Cardiac atrium fibroblast (primary cell): ENCODE measurements around the gene HINT1. TPM values are rescaled to one million over a fixed set of nuclear protein-coding genes. Genes with fewer than 3 reads are reported as not detected.

Source experiments
- total RNA-seq: library from RNA; depleted of rRNA; stranded (reverse); fragments of >200 nt; gene quantifications from 2 replicates; pipeline ENCODE4 v1.2.3, GENCODE V29; 2015

HINT1 gene
- total RNA-seq = 157 and 207 TPM in 2 replicates

DNA sequence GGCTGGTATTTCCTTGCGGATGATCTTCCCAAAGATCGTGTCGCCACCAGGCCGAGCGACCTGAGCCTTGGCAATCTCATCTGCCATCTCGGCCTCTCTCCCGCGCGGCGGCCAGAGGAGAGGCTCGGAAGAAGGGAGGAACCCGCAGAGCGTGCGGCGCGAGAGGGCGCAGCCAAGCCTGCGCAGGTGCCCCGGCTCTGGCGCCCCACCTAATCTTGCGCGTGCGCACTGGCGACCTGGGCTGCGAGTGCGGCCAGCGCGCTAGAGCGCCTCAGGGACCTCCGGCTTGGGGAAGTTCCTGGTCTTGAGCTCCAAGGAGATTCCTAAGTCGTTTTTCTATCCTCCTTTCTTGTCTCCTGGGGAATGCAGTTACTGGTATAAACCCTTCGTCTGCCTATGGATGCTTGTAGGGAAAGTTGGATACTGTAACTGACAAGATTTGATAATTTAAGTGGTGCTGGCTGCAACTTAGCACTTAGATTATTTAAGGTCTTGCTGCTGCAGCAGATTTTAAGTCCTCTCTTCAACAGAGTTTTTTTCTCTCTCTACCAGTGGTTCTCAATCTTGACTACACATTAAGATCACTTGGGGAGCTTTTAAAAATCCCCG is at the start of gene HINT1:
Gene HINT1 (minus strand): TSS at position 138 of the 609 bp plus-strand sequence. CDS start 51 bp downstream, at position 87.

DNA sequence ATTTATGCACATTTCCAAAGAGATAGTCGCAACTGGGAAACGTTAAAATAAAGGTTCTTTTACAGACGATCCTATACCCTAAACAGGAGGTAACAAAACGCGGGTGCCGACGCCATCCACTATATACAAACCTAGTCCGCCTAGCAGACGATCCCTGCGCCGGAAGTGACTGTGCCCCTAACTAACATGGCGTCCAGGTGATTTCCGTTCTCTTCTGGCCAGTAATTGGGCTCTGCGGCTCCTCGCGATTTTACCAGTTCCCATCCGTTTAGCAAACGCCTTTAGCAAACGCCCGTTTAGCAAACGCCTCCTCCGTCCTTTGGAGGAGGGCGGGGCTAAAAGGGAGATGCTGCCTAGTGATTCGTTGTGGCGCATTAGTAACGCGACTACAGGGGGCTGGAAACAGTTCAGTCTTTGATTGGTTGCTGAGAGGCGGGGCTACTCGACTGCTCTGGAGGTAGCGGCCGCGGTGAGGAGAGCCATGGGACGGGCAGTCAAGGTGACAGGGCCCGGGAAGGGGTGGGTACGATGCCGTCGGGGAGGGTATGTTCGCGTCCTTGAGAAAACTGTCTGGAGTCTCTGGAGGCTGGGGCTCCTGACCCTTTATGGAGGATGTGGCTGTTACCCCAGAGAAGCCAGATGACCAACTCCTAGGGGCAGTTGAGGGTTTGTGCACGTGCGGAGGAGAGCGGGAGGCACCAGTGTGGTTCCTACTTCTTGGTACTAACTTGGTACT is 5.7 kb upstream of the HINT1 start, which contains the start of gene LYRM7:
Gene LYRM7 (plus strand): TSS at position 405 of the 736 bp plus-strand sequence. CDS start 77 bp downstream, at position 482.

Other genes starting within 250 kb of the HINT1 start
- gene LYRM7, start 5.7 kb upstream of the HINT1 start, total RNA-seq = 5.6 and 6.8 TPM in 2 replicates
- gene CDC42SE2, start 98.8 kb upstream of the HINT1 start, total RNA-seq = 16.2 and 16.6 TPM in 2 replicates